Osteoblast (primary cell): ENCODE measurements around the gene GRPR. TPM values are rescaled to one million over a fixed set of nuclear protein-coding genes. Genes with fewer than 3 reads are reported as not detected.

Experiments
- DNase-seq: peaks from one replicate; pipeline ENCODE4 v3.0.0; 2011; ENCODE audit warnings: low spot score, mixed read lengths; ENCODE audit not compliant: insufficient read length; ENCODE audit errors: missing footprints
- H2AFZ ChIP-seq: 2 replicates; pipeline ENCODE4 v1.6.0; 2011; ENCODE audit warnings: mild to moderate bottlenecking, low read length
- H3K27ac ChIP-seq: 2 replicates; pipeline ENCODE4 v1.5.1; 2011; ENCODE audit warnings: mild to moderate bottlenecking, low read depth, low read length, moderate library complexity
- H3K27me3 ChIP-seq: 2 replicates; pipeline ENCODE4 v1.6.0; 2012; ENCODE audit warnings: mild to moderate bottlenecking, control low read depth, inconsistent platforms, low read length, moderate library complexity; ENCODE audit not compliant: insufficient read depth
- H3K36me3 ChIP-seq: 2 replicates; pipeline ENCODE4 v1.5.1; 2011; ENCODE audit warnings: mild to moderate bottlenecking, low read length, control low read depth, moderate library complexity; ENCODE audit not compliant: insufficient read depth
- H3K4me1 ChIP-seq: 2 replicates; pipeline ENCODE4 v1.5.1; 2011; ENCODE audit warnings: mild to moderate bottlenecking, low read length, control low read depth, moderate library complexity; ENCODE audit not compliant: insufficient read depth
- H3K4me2 ChIP-seq: 2 replicates; pipeline ENCODE4 v1.6.0; 2011; ENCODE audit warnings: mild to moderate bottlenecking, low read length; ENCODE audit not compliant: insufficient read depth
- H3K4me3 ChIP-seq: fragments of 200-600 bp; sonication (generic); 3 replicates; pipeline ENCODE4 v1.5.1; 2012; ENCODE audit warnings: mild to moderate bottlenecking, low read length, inconsistent platforms; ENCODE audit not compliant: insufficient read depth
- H3K79me2 ChIP-seq: 2 replicates; pipeline ENCODE4 v1.6.0; 2012; ENCODE audit warnings: mild to moderate bottlenecking, low read length, control low read depth, inconsistent platforms; ENCODE audit not compliant: insufficient read depth
- H3K9me3 ChIP-seq: 2 replicates; pipeline ENCODE4 v1.5.1; 2011; ENCODE audit warnings: low read depth, low read length, control low read depth
- H4K20me1 ChIP-seq: 2 replicates; pipeline ENCODE4 v1.6.0; 2012; ENCODE audit warnings: mild to moderate bottlenecking, low read length, control low read depth; ENCODE audit not compliant: insufficient read depth
- total RNA-seq: library from RNA; depleted of rRNA; stranded (reverse); fragments of >200 nt; gene quantifications from 2 replicates; pipeline ENCODE4 v1.2.3, GENCODE V29; 2012
- TF ChIP-seq, protein P1 (sequence below): IDR thresholded peaks from 2 replicates; pipeline ENCODE4 v1.5.1; 2011; ENCODE audit warnings: mild to moderate bottlenecking, low read depth, low read length, moderate library complexity; ENCODE audit errors: extremely low read depth

GRPR gene
- total RNA-seq, 1 donor = not detected

DNA sequence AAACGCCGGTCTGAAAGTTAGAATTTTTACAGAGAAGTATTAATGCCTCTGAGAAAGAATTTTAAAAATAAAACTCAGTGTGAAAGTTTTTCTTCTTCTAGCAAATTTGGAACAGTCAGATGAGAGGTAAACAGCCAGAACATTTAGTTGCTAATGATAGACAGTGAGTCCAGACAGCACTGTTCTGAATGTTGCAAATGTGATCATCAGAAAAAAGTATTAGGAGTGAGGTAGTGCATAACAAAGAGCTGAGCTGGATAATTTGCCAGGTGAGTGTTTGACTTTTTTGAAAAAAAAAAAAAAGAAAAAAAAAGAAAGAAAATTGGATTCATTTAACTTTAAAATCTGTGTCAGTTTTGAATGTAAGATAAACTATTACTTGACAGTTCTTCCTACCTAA is 42.0 kb upstream of the GRPR start:
- no peak overlapping the region for H3K4me2 ChIP-seq
- no peaks in the 10 kb centered on the region for H3K9me3 ChIP-seq
- H3K27me3 ChIP-seq = peaks cover 9% of the 10 kb centered on the region

GRCh38 chrX:16082470-16083085 is 40.8 kb upstream of the GRPR start:
- Histone ChIP-seq H4K20me1 (no peaks in the 10 kb centered on the region), H3K27ac (no peak overlapping the region), H3K4me1 (no peaks in the 10 kb centered on the region), H3K4me2 (no peak overlapping the region), H3K9me3 (no peaks in the 10 kb centered on the region), H3K36me3 (no peaks in the 10 kb centered on the region), H3K4me3 (no peak overlapping the region), H2AFZ (no peak overlapping the region), H3K79me2 (no peaks in the 10 kb centered on the region), H3K27me3 (peaks cover 9% of the 10 kb centered on the region)
- DNase-seq = no peak
- TF ChIP-seq, protein P1, sequence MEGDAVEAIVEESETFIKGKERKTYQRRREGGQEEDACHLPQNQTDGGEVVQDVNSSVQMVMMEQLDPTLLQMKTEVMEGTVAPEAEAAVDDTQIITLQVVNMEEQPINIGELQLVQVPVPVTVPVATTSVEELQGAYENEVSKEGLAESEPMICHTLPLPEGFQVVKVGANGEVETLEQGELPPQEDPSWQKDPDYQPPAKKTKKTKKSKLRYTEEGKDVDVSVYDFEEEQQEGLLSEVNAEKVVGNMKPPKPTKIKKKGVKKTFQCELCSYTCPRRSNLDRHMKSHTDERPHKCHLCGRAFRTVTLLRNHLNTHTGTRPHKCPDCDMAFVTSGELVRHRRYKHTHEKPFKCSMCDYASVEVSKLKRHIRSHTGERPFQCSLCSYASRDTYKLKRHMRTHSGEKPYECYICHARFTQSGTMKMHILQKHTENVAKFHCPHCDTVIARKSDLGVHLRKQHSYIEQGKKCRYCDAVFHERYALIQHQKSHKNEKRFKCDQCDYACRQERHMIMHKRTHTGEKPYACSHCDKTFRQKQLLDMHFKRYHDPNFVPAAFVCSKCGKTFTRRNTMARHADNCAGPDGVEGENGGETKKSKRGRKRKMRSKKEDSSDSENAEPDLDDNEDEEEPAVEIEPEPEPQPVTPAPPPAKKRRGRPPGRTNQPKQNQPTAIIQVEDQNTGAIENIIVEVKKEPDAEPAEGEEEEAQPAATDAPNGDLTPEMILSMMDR = no peak

More for the DNA sequence above, 42.0 kb upstream of the GRPR start:
- H4K20me1 ChIP-seq = no peaks in the 10 kb centered on the region
- no peak overlapping the region for H3K4me3 ChIP-seq
- H3K4me1 ChIP-seq = no peaks in the 10 kb centered on the region
- TF ChIP-seq, protein P1 = no peak
- H3K36me3 ChIP-seq = no peaks in the 10 kb centered on the region
- DNase-seq = no peak
- no peaks in the 10 kb centered on the region for H3K79me2 ChIP-seq
- H2AFZ ChIP-seq = no peak overlapping the region
- no peak overlapping the region for H3K27ac ChIP-seq

DNA sequence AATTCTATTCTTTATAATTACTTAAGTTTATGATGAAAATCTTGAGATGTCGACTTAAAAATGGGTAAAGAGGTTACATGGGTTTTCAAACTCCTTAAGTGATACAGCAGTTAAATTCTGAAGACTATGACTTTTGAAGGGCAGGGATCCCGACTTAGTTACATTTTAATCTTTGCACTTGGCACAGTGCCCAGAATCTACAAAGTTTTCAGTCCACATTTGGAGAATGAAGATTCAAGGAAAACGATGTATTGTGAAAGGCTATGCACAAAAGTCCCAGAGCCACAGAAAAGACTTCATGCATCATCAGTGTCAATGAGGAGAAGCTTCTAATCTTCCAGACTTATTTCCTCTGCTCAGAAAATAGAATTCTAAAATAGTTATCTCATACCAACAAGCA is 36.3 kb upstream of the GRPR start:
- Histone ChIP-seq H3K9me3 (no peaks in the 10 kb centered on the region), H3K36me3 (no peaks in the 10 kb centered on the region), H2AFZ (no peak overlapping the region), H3K79me2 (no peaks in the 10 kb centered on the region), H3K4me2 (no peak overlapping the region), H3K27me3 (peaks cover 12% of the 10 kb centered on the region), H4K20me1 (no peaks in the 10 kb centered on the region), H3K4me3 (no peak overlapping the region), H3K27ac (no peak overlapping the region), H3K4me1 (no peaks in the 10 kb centered on the region)
- DNase-seq = no peak
- TF ChIP-seq, protein P1 = no peak

DNA sequence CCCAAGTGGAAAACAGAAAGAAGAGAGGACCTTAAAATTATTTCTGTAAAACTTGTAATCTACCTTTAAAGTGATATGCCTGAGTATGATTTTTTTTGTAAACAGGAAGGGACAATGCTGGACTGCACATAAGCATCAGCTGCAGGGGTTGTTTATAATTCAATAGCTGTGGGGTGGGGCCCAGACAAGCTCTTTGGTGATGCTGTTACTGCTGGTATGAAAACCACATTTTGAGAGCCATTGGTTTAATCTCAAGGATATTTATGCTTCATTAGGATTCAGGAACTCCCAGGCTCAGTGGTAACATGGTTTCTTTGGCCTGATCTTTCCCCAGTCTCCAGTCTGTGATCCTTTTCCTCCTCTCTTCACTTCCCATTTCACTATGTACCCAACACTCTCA is 34.3 kb upstream of the GRPR start:
- H2AFZ ChIP-seq = no peak overlapping the region
- H3K79me2 ChIP-seq = no peaks in the 10 kb centered on the region
- TF ChIP-seq, protein P1 = no peak
- H4K20me1 ChIP-seq = no peaks in the 10 kb centered on the region
- no peaks in the 10 kb centered on the region for H3K4me1 ChIP-seq
- H3K27me3 ChIP-seq = peaks cover 20% of the 10 kb centered on the region
- no peak overlapping the region for H3K27ac ChIP-seq
- H3K36me3 ChIP-seq = no peaks in the 10 kb centered on the region
- DNase-seq = no peak
- no peak overlapping the region for H3K4me2 ChIP-seq
- no peaks in the 10 kb centered on the region for H3K9me3 ChIP-seq
- no peak overlapping the region for H3K4me3 ChIP-seq
